GM23338 (cell line): Measurements from ENCODE around the gene AGBL2. TPM values are rescaled to one million over a fixed set of nuclear protein-coding genes. Genes with fewer than 3 reads are reported as not detected.

ENCODE experiments used
- ATAC-seq: fragments of 200-7000 bp; cut with Tn5 transposase; 3 replicates; pipeline ENCODE4 v1.9.1; 2020
- DNase-seq: peaks from one replicate; pipeline ENCODE4 v3.0.0-alpha.2; 2015; ENCODE audit warnings: low spot score
- H2AFZ ChIP-seq: fragments of 200-600 bp; sonication (generic); 2 replicates; pipeline ENCODE4 v1.8.0; 2016; ENCODE audit warnings: antibody characterized with exemption, mild to moderate bottlenecking, moderate library complexity
- H3F3A ChIP-seq: fragments of 200-600 bp; sonication (generic); replicated peaks from 2 replicates; pipeline ENCODE4 v1.8.0; 2017; ENCODE audit warnings: antibody characterized with exemption, mixed run types, low read depth
- H3K27ac ChIP-seq: fragments of 200-600 bp; sonication (generic); 2 replicates; pipeline ENCODE4 v1.6.1; 2016; ENCODE audit warnings: low read depth
- H3K27me3 ChIP-seq: fragments of 200-600 bp; sonication (generic); 2 replicates; pipeline ENCODE4 v1.8.0; 2016; ENCODE audit warnings: mild to moderate bottlenecking, mixed run types, moderate library complexity; ENCODE audit not compliant: insufficient read depth
- H3K36me3 ChIP-seq: fragments of 200-600 bp; sonication (generic); 2 replicates; pipeline ENCODE4 v1.8.0; 2016; ENCODE audit warnings: mild to moderate bottlenecking; ENCODE audit not compliant: insufficient read depth
- H3K4me1 ChIP-seq: fragments of 200-600 bp; sonication (generic); 2 replicates; pipeline ENCODE4 v1.8.0; 2016; ENCODE audit warnings: mild to moderate bottlenecking, moderate library complexity; ENCODE audit not compliant: insufficient read depth
- H3K4me2 ChIP-seq: fragments of 200-600 bp; sonication (generic); 2 replicates; pipeline ENCODE4 v1.7.1; 2017; ENCODE audit warnings: mixed run types
- H3K4me3 ChIP-seq: fragments of 200-600 bp; sonication (generic); 2 replicates; pipeline ENCODE4 v1.6.1; 2016; ENCODE audit warnings: mixed run types
- H3K79me2 ChIP-seq: fragments of 200-600 bp; sonication (generic); replicated peaks from 2 replicates; pipeline ENCODE4 v1.8.0; 2017; ENCODE audit warnings: mild to moderate bottlenecking; ENCODE audit not compliant: insufficient read depth
- H3K9me2 ChIP-seq: fragments of 200-600 bp; sonication (generic); 2 replicates; pipeline ENCODE4 v1.8.0; 2017; ENCODE audit not compliant: insufficient read depth
- H4K20me1 ChIP-seq: fragments of 200-600 bp; sonication (generic); replicated peaks from 2 replicates; pipeline ENCODE4 v1.8.0; 2017; ENCODE audit warnings: mild to moderate bottlenecking; ENCODE audit not compliant: insufficient read depth
- H3K27ac Mint-ChIP-seq: 2 replicates; pipeline ENCODE4 v1.8.0; 2020; ENCODE audit warnings: inconsistent platforms, mild to moderate bottlenecking, moderate library complexity, mixed read lengths
- H3K27me3 Mint-ChIP-seq: 3 replicates; pipeline ENCODE4 v1.8.0; 2022; ENCODE audit warnings: low read depth, mild to moderate bottlenecking, moderate library complexity, mixed read lengths, inconsistent platforms; ENCODE audit not compliant: insufficient read depth, poor library complexity
- H3K36me3 Mint-ChIP-seq: 3 replicates; pipeline ENCODE4 v1.8.0; 2021; ENCODE audit warnings: low read depth, mild to moderate bottlenecking, inconsistent platforms, moderate library complexity, mixed read lengths
- H3K4me1 Mint-ChIP-seq: 3 replicates; pipeline ENCODE4 v1.8.0; 2020; ENCODE audit warnings: mild to moderate bottlenecking, inconsistent platforms, mixed read lengths
- H3K4me3 Mint-ChIP-seq: 3 replicates; pipeline ENCODE4 v1.8.0; 2021; ENCODE audit warnings: moderate library complexity, mild to moderate bottlenecking, inconsistent platforms, mixed read lengths
- H3K9me3 Mint-ChIP-seq: 3 replicates; pipeline ENCODE4 v1.8.0; 2020; ENCODE audit warnings: moderate library complexity, mild to moderate bottlenecking, inconsistent platforms, mixed read lengths
- CREB1 ChIP-seq: fragments of 250-450 bp; sonication (Bioruptor Pico); IDR thresholded peaks from 2 replicates; pipeline ENCODE4 v1.5.0; 2020; ENCODE audit warnings: low read depth, mild to moderate bottlenecking, moderate library complexity
- EZH2 ChIP-seq: fragments of 200-600 bp; sonication (generic); IDR thresholded peaks from one replicate; pipeline ENCODE4 v1.8.0; 2017; ENCODE audit warnings: antibody characterized with exemption, mild to moderate bottlenecking, low read depth; ENCODE audit not compliant: unreplicated experiment
- EZH2phosphoT487 ChIP-seq: fragments of 200-600 bp; sonication (generic); IDR thresholded peaks from one replicate; pipeline ENCODE4 v1.8.1; 2018; ENCODE audit warnings: antibody characterized with exemption; ENCODE audit not compliant: unreplicated experiment
- JUNB ChIP-seq: IDR thresholded peaks from one replicate; pipeline ENCODE4 v1.6.1; 2016; ENCODE audit warnings: antibody characterized with exemption; ENCODE audit not compliant: unreplicated experiment
- NANOG ChIP-seq: IDR thresholded peaks from 2 replicates; pipeline ENCODE4 v1.6.1; 2016; ENCODE audit warnings: antibody characterized with exemption, borderline replicate concordance
- POLR2AphosphoS5 ChIP-seq: IDR thresholded peaks from 2 replicates; pipeline ENCODE4 v1.6.1; 2016; ENCODE audit warnings: antibody characterized with exemption, low read depth
- STAT1 ChIP-seq: IDR thresholded peaks from one replicate; pipeline ENCODE4 v1.6.1; 2016; ENCODE audit warnings: antibody characterized with exemption; ENCODE audit not compliant: unreplicated experiment
- ZNF114 ChIP-seq: fragments of 250-450 bp; sonication (Bioruptor Pico); IDR thresholded peaks from 2 replicates; pipeline ENCODE4 v1.5.0; 2020; ENCODE audit warnings: mild to moderate bottlenecking, moderate library complexity
- ZNF331 ChIP-seq: fragments of 250-450 bp; sonication (Bioruptor Pico); IDR thresholded peaks from 2 replicates; pipeline ENCODE4 v1.5.0; 2020; ENCODE audit warnings: low read depth, mild to moderate bottlenecking, moderate library complexity
- ZNF462 ChIP-seq: fragments of 250-450 bp; sonication (Bioruptor Pico); IDR thresholded peaks from 2 replicates; pipeline ENCODE4 v1.5.0; 2020; ENCODE audit warnings: mild to moderate bottlenecking, moderate library complexity
- polyA plus RNA-seq: library from polyadenylated mRNA; unstranded; fragments of >200 nt; fragmentation: Nextera tagmentation; extraction: Ambion mirVana; gene quantifications from 2 replicates; pipeline ENCODE4 v1.2.1, GENCODE V29; 2016
- total RNA-seq: library from RNA; depleted of rRNA; stranded (reverse); fragments of >200 nt; shearing (Covaris generic); gene quantifications from 2 replicates; pipeline ENCODE4 v1.2.3, GENCODE V29; 2014
- TF ChIP-seq, protein P1 (sequence below): IDR thresholded peaks from 2 replicates; pipeline ENCODE4 v1.6.1; 2016; ENCODE audit warnings: antibody characterized with exemption
- TF ChIP-seq, protein P2 (sequence below): IDR thresholded peaks from one replicate; pipeline ENCODE4 v1.6.1; 2018; ENCODE audit warnings: antibody characterized with exemption; ENCODE audit not compliant: unreplicated experiment
- TF ChIP-seq, protein P3 (sequence below), 2 experiments: fragments of 200-600 bp in 1 of 2; sonication (generic) in 1 of 2; conservative IDR thresholded peaks; 2 replicates each; pipeline versions ENCODE4 v1.5.1 to v1.6.1; 2016 to 2017; ENCODE audit warnings: antibody characterized with exemption in 2 of 2, low read depth in 2 of 2, mild to moderate bottlenecking in 2 of 2, moderate library complexity in 1 of 2

AGBL2 gene
- total and polyA plus RNA-seq, 2 experiments from 2014 or later, result 5.1 to 5.6 TPM

- Mint-ChIP-seq H3K27ac (no peak overlapping the region), H3K9me3 (no peaks in the 10 kb centered on the region), H3K36me3 (peaks cover 81% of the 10 kb centered on the region), H3K4me1 (no peaks in the 10 kb centered on the region), H3K27me3 (peaks cover 4% of the 10 kb centered on the region), H3K4me3 (no peak overlapping the region)
- Histone ChIP-seq H3K9me2 (no peaks in the 10 kb centered on the region), H3K27me3 (no peaks in the 10 kb centered on the region), H3F3A (peaks cover 32% of the 10 kb centered on the region), H4K20me1 (no peaks in the 10 kb centered on the region; the same call in 1 of the 2 replicates), H3K79me2 (no peaks in the 10 kb centered on the region), H3K4me3 (no peak overlapping the region), H3K4me1 (no peaks in the 10 kb centered on the region), H2AFZ (no peak overlapping the region), H3K27ac (no peak overlapping the region), H3K4me2 (no peak overlapping the region), H3K36me3 (peaks cover 81% of the 10 kb centered on the region)
- ATAC-seq (no peak), DNase-seq (no peak)
- TF ChIP-seq NANOG (no peak), POLR2AphosphoS5 (no peak), CREB1 (CRISPR knock-in tag) (no peak), ZNF114 (CRISPR knock-in tag) (no peak), EZH2phosphoT487 (no peak), STAT1 (no peak), ZNF462 (CRISPR knock-in tag) (no peak), ZNF331 (CRISPR knock-in tag) (no peak), EZH2 (no peak), JUNB (no peak)
- TF ChIP-seq, protein P1, sequence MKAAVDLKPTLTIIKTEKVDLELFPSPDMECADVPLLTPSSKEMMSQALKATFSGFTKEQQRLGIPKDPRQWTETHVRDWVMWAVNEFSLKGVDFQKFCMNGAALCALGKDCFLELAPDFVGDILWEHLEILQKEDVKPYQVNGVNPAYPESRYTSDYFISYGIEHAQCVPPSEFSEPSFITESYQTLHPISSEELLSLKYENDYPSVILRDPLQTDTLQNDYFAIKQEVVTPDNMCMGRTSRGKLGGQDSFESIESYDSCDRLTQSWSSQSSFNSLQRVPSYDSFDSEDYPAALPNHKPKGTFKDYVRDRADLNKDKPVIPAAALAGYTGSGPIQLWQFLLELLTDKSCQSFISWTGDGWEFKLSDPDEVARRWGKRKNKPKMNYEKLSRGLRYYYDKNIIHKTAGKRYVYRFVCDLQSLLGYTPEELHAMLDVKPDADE, result no peak
- TF ChIP-seq, protein P2, sequence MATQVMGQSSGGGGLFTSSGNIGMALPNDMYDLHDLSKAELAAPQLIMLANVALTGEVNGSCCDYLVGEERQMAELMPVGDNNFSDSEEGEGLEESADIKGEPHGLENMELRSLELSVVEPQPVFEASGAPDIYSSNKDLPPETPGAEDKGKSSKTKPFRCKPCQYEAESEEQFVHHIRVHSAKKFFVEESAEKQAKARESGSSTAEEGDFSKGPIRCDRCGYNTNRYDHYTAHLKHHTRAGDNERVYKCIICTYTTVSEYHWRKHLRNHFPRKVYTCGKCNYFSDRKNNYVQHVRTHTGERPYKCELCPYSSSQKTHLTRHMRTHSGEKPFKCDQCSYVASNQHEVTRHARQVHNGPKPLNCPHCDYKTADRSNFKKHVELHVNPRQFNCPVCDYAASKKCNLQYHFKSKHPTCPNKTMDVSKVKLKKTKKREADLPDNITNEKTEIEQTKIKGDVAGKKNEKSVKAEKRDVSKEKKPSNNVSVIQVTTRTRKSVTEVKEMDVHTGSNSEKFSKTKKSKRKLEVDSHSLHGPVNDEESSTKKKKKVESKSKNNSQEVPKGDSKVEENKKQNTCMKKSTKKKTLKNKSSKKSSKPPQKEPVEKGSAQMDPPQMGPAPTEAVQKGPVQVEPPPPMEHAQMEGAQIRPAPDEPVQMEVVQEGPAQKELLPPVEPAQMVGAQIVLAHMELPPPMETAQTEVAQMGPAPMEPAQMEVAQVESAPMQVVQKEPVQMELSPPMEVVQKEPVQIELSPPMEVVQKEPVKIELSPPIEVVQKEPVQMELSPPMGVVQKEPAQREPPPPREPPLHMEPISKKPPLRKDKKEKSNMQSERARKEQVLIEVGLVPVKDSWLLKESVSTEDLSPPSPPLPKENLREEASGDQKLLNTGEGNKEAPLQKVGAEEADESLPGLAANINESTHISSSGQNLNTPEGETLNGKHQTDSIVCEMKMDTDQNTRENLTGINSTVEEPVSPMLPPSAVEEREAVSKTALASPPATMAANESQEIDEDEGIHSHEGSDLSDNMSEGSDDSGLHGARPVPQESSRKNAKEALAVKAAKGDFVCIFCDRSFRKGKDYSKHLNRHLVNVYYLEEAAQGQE, result no peak
- TF ChIP-seq, protein P3, sequence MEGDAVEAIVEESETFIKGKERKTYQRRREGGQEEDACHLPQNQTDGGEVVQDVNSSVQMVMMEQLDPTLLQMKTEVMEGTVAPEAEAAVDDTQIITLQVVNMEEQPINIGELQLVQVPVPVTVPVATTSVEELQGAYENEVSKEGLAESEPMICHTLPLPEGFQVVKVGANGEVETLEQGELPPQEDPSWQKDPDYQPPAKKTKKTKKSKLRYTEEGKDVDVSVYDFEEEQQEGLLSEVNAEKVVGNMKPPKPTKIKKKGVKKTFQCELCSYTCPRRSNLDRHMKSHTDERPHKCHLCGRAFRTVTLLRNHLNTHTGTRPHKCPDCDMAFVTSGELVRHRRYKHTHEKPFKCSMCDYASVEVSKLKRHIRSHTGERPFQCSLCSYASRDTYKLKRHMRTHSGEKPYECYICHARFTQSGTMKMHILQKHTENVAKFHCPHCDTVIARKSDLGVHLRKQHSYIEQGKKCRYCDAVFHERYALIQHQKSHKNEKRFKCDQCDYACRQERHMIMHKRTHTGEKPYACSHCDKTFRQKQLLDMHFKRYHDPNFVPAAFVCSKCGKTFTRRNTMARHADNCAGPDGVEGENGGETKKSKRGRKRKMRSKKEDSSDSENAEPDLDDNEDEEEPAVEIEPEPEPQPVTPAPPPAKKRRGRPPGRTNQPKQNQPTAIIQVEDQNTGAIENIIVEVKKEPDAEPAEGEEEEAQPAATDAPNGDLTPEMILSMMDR (conservative IDR thresholded peaks at IDR 0.05; ENCODE audit: low read depth in 2 of 2), result no peak
These were observed 5.5 kb upstream of the AGBL2 start for GRCh38 chr11:47720651-47721050.
